Cardiac muscle cell (in vitro differentiated cells and primary cell): ENCODE measurements around the gene MYOM1. TPM values are rescaled to one million over a fixed set of nuclear protein-coding genes. Genes with fewer than 3 reads are reported as not detected.
A peak's percentile ranks its signal among the peaks of the same experiment; 100 is the strongest.

ENCODE experiments used
- DNase-seq, 2 donors: peaks; one replicate each; pipeline versions ENCODE4 v3.0.0 to v3.0.0-alpha.2; 2010 to 2017; ENCODE audit warnings: low read depth in 1 of 2, low spot score in 1 of 2
- H3K27ac ChIP-seq: fragments of 200-600 bp; sonication (generic); 2 replicates; pipeline ENCODE4 v1.5.1; 2016
- H3K27me3 ChIP-seq: fragments of 200-600 bp; sonication (generic); 2 replicates; pipeline ENCODE4 v1.6.0; 2016; ENCODE audit warnings: control low read depth
- H3K36me3 ChIP-seq: fragments of 200-600 bp; sonication (generic); 2 replicates; pipeline ENCODE4 v1.5.1; 2016; ENCODE audit warnings: control low read depth
- H3K4me1 ChIP-seq: fragments of 200-600 bp; sonication (generic); 2 replicates; pipeline ENCODE4 v1.8.1; 2017; ENCODE audit warnings: low read depth, mild to moderate bottlenecking, mixed run types
- H3K4me3 ChIP-seq: fragments of 200-600 bp; sonication (generic); 2 replicates; pipeline ENCODE4 v1.5.1; 2016; ENCODE audit warnings: mild to moderate bottlenecking
- H3K9me3 ChIP-seq: fragments of 200-600 bp; sonication (generic); 2 replicates; pipeline ENCODE4 v1.5.1; 2017; ENCODE audit warnings: low read depth, mild to moderate bottlenecking, control low read depth
- polyA plus RNA-seq: library from polyadenylated mRNA; unstranded; fragments of >200 nt; fragmentation: Nextera tagmentation; extraction: Ambion mirVana; gene quantifications from 2 replicates; pipeline ENCODE4 v1.2.1, GENCODE V29; 2016
- total RNA-seq: library from RNA; depleted of rRNA; stranded (reverse); fragments of >200 nt; gene quantifications from 2 replicates; pipeline ENCODE4 v1.2.3, GENCODE V29; 2016
- TF ChIP-seq, protein P1 (sequence below): IDR thresholded peaks from 2 replicates; pipeline ENCODE4 v1.5.1; 2012; ENCODE audit warnings: low read depth, mild to moderate bottlenecking, low read length

MYOM1 gene
- total and polyA plus RNA-seq, 2 experiments from 2014 or later = 194 to 219 TPM

DNA sequence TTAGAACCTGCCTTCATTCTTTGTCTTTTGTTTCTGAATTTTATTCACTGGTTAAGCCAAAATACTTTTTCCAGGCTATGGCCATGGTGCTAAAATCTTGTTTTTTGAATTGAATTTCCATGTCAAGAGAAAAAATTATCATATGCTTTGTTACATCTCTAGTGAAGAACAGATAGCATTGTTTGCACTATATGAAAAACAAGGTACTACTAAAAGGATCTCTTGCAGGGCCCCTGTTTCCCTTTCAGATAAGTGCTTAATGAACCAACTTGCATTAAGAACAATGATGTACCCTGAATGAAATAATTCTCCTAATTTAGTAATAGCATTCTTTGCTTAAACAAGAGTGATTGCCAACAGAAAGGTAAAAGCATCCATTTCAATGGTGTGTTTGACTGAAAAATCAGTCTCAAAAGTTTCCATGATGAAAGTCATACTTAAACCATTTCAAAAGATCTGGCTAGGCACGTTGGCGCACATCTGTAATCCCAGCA is 37.9 kb upstream of the MYOM1 start:
- Histone ChIP-seq H3K4me1 (peaks cover 19% of the 10 kb centered on the region), H3K36me3 (peaks cover 37% of the 10 kb centered on the region), H3K27me3 (no peaks in the 10 kb centered on the region), H3K4me3 (no peak overlapping the region), H3K27ac (peak overlapping the region; percentile 92), H3K9me3 (no peaks in the 10 kb centered on the region)
- DNase-seq = no peak
- TF ChIP-seq, protein P1, sequence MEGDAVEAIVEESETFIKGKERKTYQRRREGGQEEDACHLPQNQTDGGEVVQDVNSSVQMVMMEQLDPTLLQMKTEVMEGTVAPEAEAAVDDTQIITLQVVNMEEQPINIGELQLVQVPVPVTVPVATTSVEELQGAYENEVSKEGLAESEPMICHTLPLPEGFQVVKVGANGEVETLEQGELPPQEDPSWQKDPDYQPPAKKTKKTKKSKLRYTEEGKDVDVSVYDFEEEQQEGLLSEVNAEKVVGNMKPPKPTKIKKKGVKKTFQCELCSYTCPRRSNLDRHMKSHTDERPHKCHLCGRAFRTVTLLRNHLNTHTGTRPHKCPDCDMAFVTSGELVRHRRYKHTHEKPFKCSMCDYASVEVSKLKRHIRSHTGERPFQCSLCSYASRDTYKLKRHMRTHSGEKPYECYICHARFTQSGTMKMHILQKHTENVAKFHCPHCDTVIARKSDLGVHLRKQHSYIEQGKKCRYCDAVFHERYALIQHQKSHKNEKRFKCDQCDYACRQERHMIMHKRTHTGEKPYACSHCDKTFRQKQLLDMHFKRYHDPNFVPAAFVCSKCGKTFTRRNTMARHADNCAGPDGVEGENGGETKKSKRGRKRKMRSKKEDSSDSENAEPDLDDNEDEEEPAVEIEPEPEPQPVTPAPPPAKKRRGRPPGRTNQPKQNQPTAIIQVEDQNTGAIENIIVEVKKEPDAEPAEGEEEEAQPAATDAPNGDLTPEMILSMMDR = no peak

DNA sequence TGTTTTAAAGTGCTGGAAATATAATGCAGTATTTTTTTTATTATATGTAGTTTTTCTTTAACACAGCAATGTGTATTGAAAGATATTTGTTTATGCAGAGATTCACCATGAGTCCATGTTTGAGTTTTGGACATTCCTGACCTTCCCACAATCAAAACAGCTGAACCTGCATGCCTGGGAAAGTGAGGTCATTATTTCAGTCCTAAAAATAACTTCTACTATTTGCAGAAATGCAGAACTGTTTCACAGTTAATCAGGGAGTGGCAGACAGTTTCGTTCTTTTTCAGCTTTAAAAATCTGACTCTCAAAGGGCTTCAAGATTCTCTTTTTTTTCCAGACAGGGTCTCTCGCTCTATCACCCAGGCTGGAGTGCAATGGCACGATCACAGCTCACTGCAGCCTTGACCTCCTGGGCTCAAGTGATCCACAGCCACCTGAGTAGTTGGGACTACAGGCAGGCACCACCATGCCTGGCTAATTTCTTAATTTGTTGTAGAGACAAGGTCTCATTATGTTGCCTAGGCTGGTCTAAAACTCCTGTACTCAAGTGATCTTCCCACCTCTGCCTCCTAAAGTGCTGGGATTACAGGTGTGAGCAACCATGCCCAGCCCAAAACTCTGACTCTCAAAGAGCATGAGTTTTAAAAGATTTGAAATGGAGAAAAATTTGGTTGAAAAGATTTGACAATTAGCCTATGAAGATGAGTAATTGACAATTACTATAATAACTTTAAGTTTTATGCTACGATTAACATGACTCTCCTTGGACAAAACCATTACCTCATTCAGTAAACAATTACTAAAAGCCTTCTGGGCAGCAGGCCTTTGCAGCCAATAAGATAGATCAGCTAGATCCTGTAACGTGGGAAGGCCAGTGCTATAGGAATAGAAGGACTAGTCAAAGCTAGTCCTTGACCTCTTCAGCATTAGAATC is 37.2 kb upstream of the MYOM1 start:
- Histone ChIP-seq H3K4me1 (peaks cover 22% of the 10 kb centered on the region), H3K27me3 (no peaks in the 10 kb centered on the region), H3K27ac (peak overlapping the region; percentile 92), H3K36me3 (peaks cover 37% of the 10 kb centered on the region), H3K9me3 (no peaks in the 10 kb centered on the region), H3K4me3 (no peak overlapping the region)
- peak in 1 of 2 donors; percentile 49 for DNase-seq
- TF ChIP-seq, protein P1 = no peak

DNA sequence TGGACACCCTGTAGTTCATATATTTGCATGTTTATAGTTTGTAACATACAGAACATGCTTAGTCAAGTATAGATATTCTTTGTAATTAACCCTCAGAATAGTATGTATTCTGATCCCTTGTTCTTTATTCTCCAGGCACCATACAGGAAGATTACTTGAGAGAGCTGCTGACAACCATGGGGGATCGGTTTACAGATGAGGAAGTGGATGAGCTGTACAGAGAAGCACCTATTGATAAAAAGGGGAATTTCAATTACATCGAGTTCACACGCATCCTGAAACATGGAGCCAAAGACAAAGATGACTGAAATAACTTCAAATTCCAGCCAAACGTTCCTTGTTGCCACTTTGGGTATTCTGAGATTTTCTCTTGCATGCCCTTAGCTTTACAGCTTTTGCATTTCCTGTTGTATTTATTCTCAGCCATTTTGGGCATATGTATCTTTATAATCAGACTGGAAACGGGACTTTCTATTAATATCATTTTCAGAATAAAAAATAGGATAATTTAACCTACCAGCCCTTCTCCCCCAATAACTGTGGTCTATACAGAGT is 35.9 kb upstream of the MYOM1 start:
- H3K4me3 ChIP-seq = no peak overlapping the region
- H3K4me1 ChIP-seq = peaks cover 24% of the 10 kb centered on the region
- TF ChIP-seq, protein P1 = no peak
- no peaks in the 10 kb centered on the region for H3K9me3 ChIP-seq
- H3K36me3 ChIP-seq = peaks cover 37% of the 10 kb centered on the region
- no peaks in the 10 kb centered on the region for H3K27me3 ChIP-seq
- peak overlapping the region; percentile 92 for H3K27ac ChIP-seq
- no peak for DNase-seq

DNA sequence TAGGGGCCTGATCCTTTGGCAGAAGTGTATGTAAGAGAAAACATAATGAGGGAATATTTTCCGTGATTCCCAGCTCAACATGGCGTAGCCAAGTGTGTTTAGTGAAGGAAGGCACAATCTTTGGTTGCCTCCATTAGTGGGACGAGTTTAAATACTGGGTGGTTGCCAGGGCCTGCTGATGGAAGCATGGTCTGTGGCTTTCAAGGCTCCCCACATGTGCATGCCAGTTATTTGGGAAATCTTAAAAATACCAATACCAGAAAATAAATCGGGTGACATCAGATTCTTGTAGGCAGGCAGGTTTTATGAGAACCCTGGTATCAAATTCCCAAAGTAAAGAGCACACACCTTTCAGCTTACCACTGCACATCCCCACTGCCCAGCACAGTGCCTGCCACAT is 35.0 kb upstream of the MYOM1 start:
- Histone ChIP-seq H3K9me3 (no peaks in the 10 kb centered on the region), H3K27me3 (no peaks in the 10 kb centered on the region), H3K4me3 (no peak overlapping the region), H3K36me3 (peaks cover 37% of the 10 kb centered on the region), H3K27ac (peak overlapping the region; percentile 92), H3K4me1 (peaks cover 23% of the 10 kb centered on the region)
- TF ChIP-seq, protein P1 = no peak
- DNase-seq = no peak

DNA sequence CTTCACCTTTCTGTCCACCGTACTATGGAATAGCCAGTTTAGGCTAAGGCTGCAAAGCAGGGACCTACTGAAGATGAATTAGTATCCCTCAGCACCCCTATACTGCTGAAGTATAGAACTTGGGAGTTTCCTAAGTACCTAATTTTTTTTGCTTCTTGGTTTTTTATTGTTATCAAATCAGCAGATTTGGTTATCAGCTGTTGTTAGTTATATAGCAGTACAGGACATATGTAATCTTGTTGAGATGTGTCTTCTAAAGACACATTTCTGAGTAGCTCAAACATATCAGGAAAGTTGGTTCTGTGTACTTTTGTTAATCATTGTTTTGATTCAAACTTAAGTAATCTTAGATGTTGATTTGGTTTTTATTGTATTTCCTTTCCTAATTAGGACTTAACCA is 33.1 kb upstream of the MYOM1 start:
- TF ChIP-seq, protein P1 = no peak
- H3K9me3 ChIP-seq = no peaks in the 10 kb centered on the region
- no peak overlapping the region for H3K27ac ChIP-seq
- H3K27me3 ChIP-seq = no peaks in the 10 kb centered on the region
- no peak overlapping the region for H3K4me3 ChIP-seq
- no peak for DNase-seq
- H3K4me1 ChIP-seq = peaks cover 23% of the 10 kb centered on the region
- peaks cover 37% of the 10 kb centered on the region for H3K36me3 ChIP-seq
